MM.1S (cell line): ENCODE data around the gene RPL7L1.

Source experiments
- DNase-seq: peaks from one replicate; pipeline ENCODE4 v3.0.0-alpha.2; 2015
- H2AFZ ChIP-seq: fragments of 300-600 bp; sonication (generic); 2 replicates; pipeline ENCODE4 v1.6.0; 2016; ENCODE audit warnings: antibody characterized with exemption, low read length
- H3F3A ChIP-seq: fragments of 300-600 bp; sonication (generic); 2 replicates; pipeline ENCODE4 v1.6.1; 2016; ENCODE audit warnings: mild to moderate bottlenecking, antibody characterized with exemption, low read length, moderate library complexity, mixed read lengths; ENCODE audit not compliant: insufficient read depth
- H3K27ac ChIP-seq: fragments of 300-600 bp; sonication (generic); 2 replicates; pipeline ENCODE4 v1.5.1; 2016; ENCODE audit warnings: mild to moderate bottlenecking, low read length
- H3K27me3 ChIP-seq: fragments of 300-600 bp; sonication (generic); replicated peaks from 2 replicates; pipeline ENCODE4 v1.6.0; 2016; ENCODE audit warnings: low read length; ENCODE audit not compliant: insufficient read depth
- H3K36me3 ChIP-seq: fragments of 300-600 bp; sonication (generic); replicated peaks from 2 replicates; pipeline ENCODE4 v1.6.1; 2016; ENCODE audit warnings: mild to moderate bottlenecking, low read length, mixed read lengths; ENCODE audit not compliant: insufficient read depth
- H3K4me1 ChIP-seq: fragments of 300-600 bp; sonication (generic); 2 replicates; pipeline ENCODE4 v1.6.1; 2016; ENCODE audit warnings: low read length, mixed read lengths
- H3K4me2 ChIP-seq: fragments of 300-600 bp; sonication (generic); 2 replicates; pipeline ENCODE4 v1.6.0; 2016; ENCODE audit warnings: low read depth, low read length
- H3K4me3 ChIP-seq: fragments of 300-600 bp; sonication (generic); 2 replicates; pipeline ENCODE4 v1.5.1; 2016; ENCODE audit warnings: low read length, mixed read lengths
- H3K79me2 ChIP-seq: fragments of 300-600 bp; sonication (generic); 2 replicates; pipeline ENCODE4 v1.6.1; 2016; ENCODE audit warnings: mixed run types, low read length, mixed read lengths
- H3K9ac ChIP-seq: fragments of 300-600 bp; sonication (generic); 2 replicates; pipeline ENCODE4 v1.6.1; 2016; ENCODE audit warnings: low read length, mixed read lengths
- H3K9me2 ChIP-seq: fragments of 300-600 bp; sonication (generic); replicated peaks from 2 replicates; pipeline ENCODE4 v1.6.1; 2016; ENCODE audit warnings: mild to moderate bottlenecking, low read length, mixed read lengths; ENCODE audit not compliant: insufficient read depth
- H3K9me3 ChIP-seq: fragments of 300-600 bp; sonication (generic); replicated peaks from 2 replicates; pipeline ENCODE4 v1.6.1; 2016; ENCODE audit warnings: mild to moderate bottlenecking, low read length, mixed read lengths; ENCODE audit not compliant: insufficient read depth
- H4K20me1 ChIP-seq: fragments of 300-600 bp; sonication (generic); 2 replicates; pipeline ENCODE4 v1.6.1; 2016; ENCODE audit warnings: mild to moderate bottlenecking, low read length, moderate library complexity, mixed read lengths; ENCODE audit not compliant: insufficient read depth
- EZH2 ChIP-seq: fragments of 300-600 bp; sonication (generic); optimal IDR thresholded peaks from 2 replicates; pipeline ENCODE3; 2017; ENCODE audit warnings: low read depth, mild to moderate bottlenecking, antibody characterized with exemption, low read length, mixed read lengths
- EZH2phosphoT487 ChIP-seq: fragments of 300-600 bp; sonication (generic); IDR thresholded peaks from 2 replicates; pipeline ENCODE4 v1.6.1; 2018; ENCODE audit warnings: antibody characterized with exemption, low read length
- TF ChIP-seq, protein P1 (sequence below): fragments of 300-600 bp; sonication (generic); IDR thresholded peaks from 2 replicates; pipeline ENCODE4 v1.5.1; 2016; ENCODE audit warnings: antibody characterized with exemption, low read length, mixed read lengths

Gene RPL7L1

DNA sequence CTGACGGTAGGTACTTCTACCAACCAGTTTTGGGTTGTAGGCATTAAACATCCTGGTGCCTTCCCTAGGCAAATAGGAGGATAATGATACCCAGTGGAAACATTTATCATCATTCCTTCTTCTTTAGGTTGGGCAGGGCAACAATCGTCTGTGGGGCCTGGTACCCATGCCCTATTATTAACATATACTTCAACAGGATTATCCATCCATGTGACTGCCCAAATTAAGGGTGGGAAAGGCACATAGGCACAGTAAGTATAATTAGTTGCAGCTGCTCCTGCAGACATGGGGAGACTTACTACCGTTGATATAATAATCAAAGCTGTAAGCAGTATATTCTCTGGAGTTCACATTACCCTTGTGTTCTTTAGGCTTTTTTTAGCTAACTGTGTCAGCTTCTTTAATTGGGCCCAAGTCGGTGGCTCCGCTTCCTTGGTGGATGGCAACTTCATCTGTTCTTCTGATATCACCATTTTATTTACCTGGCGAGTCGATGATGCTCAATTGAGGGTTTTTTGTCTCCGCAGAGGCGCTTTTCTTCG is 16.8 kb downstream of the RPL7L1 start:
- Histone ChIP-seq H3K9me3 (no peaks in the 10 kb centered on the region), H3K27ac (no peak overlapping the region), H4K20me1 (no peaks in the 10 kb centered on the region), H3K4me3 (no peak overlapping the region), H3K4me1 (0 out of 2 replicates have a peak, but pooled peaks cover 1% of the 10 kb centered on the region), H2AFZ (no peak overlapping the region), H3K79me2 (no peaks in the 10 kb centered on the region), H3K27me3 (no peaks in the 10 kb centered on the region), H3K36me3 (no peaks in the 10 kb centered on the region), H3K9me2 (no peaks in the 10 kb centered on the region), H3K9ac (no peak overlapping the region), H3K4me2 (no peak overlapping the region), H3F3A (no peaks in the 10 kb centered on the region)
- TF ChIP-seq EZH2 (no peak), EZH2phosphoT487 (no peak)
- TF ChIP-seq, protein P1, sequence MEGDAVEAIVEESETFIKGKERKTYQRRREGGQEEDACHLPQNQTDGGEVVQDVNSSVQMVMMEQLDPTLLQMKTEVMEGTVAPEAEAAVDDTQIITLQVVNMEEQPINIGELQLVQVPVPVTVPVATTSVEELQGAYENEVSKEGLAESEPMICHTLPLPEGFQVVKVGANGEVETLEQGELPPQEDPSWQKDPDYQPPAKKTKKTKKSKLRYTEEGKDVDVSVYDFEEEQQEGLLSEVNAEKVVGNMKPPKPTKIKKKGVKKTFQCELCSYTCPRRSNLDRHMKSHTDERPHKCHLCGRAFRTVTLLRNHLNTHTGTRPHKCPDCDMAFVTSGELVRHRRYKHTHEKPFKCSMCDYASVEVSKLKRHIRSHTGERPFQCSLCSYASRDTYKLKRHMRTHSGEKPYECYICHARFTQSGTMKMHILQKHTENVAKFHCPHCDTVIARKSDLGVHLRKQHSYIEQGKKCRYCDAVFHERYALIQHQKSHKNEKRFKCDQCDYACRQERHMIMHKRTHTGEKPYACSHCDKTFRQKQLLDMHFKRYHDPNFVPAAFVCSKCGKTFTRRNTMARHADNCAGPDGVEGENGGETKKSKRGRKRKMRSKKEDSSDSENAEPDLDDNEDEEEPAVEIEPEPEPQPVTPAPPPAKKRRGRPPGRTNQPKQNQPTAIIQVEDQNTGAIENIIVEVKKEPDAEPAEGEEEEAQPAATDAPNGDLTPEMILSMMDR = no peak
- no peak for DNase-seq

DNA sequence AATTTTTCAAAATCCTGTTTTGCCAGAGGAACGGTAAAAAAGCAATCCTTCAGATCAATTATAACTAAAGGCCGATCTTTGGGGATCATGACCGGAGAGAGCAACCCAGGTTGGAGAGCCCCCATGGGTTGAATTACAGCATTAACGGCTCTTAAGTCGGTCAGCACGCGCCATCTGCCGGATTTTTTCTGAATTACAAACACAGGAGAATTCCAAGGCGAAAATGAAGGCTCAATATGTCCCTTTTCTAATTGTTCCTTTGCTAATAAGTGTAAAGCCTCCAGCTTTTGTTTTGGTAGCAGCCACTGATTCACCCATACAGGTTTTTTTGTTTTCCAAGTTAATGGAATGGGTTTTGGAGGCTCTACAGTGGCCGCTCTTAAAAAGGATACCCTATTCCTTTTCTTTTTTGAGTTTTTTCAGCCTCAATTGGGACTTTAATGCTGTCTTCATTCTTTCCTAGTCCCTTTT is 19.5 kb downstream of the RPL7L1 start:
- Histone ChIP-seq H3K27ac (no peak overlapping the region), H3F3A (no peaks in the 10 kb centered on the region), H4K20me1 (no peaks in the 10 kb centered on the region), H3K4me2 (peak overlapping the region; percentile 29; the same call in 1 of the 2 replicates), H3K9ac (no peak overlapping the region), H3K4me3 (no peak overlapping the region), H3K9me3 (no peaks in the 10 kb centered on the region), H2AFZ (peak overlapping the region; percentile 78), H3K27me3 (no peaks in the 10 kb centered on the region), H3K4me1 (no peaks in the 10 kb centered on the region), H3K9me2 (no peaks in the 10 kb centered on the region), H3K79me2 (no peaks in the 10 kb centered on the region), H3K36me3 (no peaks in the 10 kb centered on the region)
- DNase-seq = peak; percentile 78
- TF ChIP-seq, protein P1 = peak; percentile 67
- TF ChIP-seq EZH2phosphoT487 (no peak), EZH2 (no peak)

DNA sequence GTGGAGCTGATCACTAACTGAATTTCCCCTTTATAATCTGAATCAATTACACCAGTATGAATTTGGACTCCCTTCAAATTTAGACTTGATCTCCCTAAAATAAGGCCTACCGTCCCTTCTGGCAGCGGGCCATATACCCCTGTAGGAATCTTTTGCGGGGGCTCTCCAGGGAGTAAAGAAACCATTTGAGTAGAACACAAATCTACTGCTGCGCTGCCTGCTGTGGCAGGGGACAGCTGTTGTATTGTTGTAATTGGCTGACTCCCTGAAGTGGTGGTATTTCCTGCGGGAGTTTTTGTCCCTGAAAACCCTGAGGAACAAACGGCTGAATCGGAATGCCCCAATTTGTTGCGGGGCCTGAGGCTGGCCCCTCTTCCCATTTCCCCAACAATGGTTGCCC is 20.5 kb downstream of the RPL7L1 start:
- Histone ChIP-seq H3K27ac (no peak overlapping the region), H2AFZ (no peak overlapping the region), H3K9ac (no peak overlapping the region), H3F3A (no peaks in the 10 kb centered on the region), H3K36me3 (no peaks in the 10 kb centered on the region), H3K4me2 (no peak overlapping the region), H3K4me3 (no peak overlapping the region), H4K20me1 (no peaks in the 10 kb centered on the region), H3K9me2 (no peaks in the 10 kb centered on the region), H3K9me3 (no peaks in the 10 kb centered on the region), H3K27me3 (no peaks in the 10 kb centered on the region), H3K4me1 (no peaks in the 10 kb centered on the region), H3K79me2 (no peaks in the 10 kb centered on the region)
- TF ChIP-seq EZH2phosphoT487 (no peak), EZH2 (no peak)
- TF ChIP-seq, protein P1 = no peak
- DNase-seq = no peak
